G401 (cell line): ENCODE results near the gene FMO4. TPM values are rescaled to one million over a fixed set of nuclear protein-coding genes. Genes with fewer than 3 reads are reported as not detected.
"Not testable (repeated sequence)": the region's sequence is repeated elsewhere in the genome, so short reads cannot be mapped to it uniquely, and the experiment has no call there.

Source experiments
- DNase-seq: peaks from one replicate; pipeline ENCODE4 v3.0.0-alpha.2; 2015; ENCODE audit warnings: low spot score
- in situ Hi-C: cut with HindIII; loops from 2 replicates; pipeline ENCODE4 v1.10.0; 2016; ENCODE audit warnings: low sequenced_read_pairs, mixed read lengths
- total RNA-seq: library from RNA; depleted of rRNA; stranded (reverse); fragments of >200 nt; shearing (Covaris generic); gene quantifications from 2 replicates; pipeline ENCODE4 v1.2.3, GENCODE V29; 2014

Gene FMO4
- total RNA-seq, 1 experiment from 2014 or later: 7.4 TPM

GRCh38 chr1:171311771-171312558 is 2.0 kb upstream of the FMO4 start:
- no peak for DNase-seq
- in situ Hi-C loops: no loop called here

GRCh38 chr1:171313319-171313834 is 606 bp upstream of the FMO4 start:
- DNase-seq: no peak
- in situ Hi-C loops: no loop called here

- no peak for DNase-seq
- in situ Hi-C loops: no loop called here
Measured at GRCh38 chr1:171329251-171329650, 15.3 kb downstream of the FMO4 start.

GRCh38 chr1:171334024-171334640 is 20.1 kb downstream of the FMO4 start:
- DNase-seq: no peak
- in situ Hi-C loops: no loop called here

GRCh38 chr1:171335964-171336363 is 22.0 kb downstream of the FMO4 start:
- DNase-seq: no peak
- in situ Hi-C loops: no loop called here

GRCh38 chr1:171339345-171339744 is 25.4 kb downstream of the FMO4 start:
- DNase-seq, in situ Hi-C loops: not testable (repeated sequence)

- no peak for DNase-seq
- in situ Hi-C loops: no loop called here
Measured at GRCh38 chr1:171343727-171344472, 29.9 kb downstream of the FMO4 start.

GRCh38 chr1:171344473-171344820 is 30.5 kb downstream of the FMO4 start:
- in situ Hi-C loops: no loop called here
- no peak for DNase-seq

GRCh38 chr1:171345536-171345935 is 31.6 kb downstream of the FMO4 start:
- in situ Hi-C loops: no loop called here
- no peak for DNase-seq

- DNase-seq: no peak
- in situ Hi-C loops: no loop called here
Measured at GRCh38 chr1:171346881-171347280, 32.9 kb downstream of the FMO4 start.

GRCh38 chr1:171350594-171350993 is 36.6 kb downstream of the FMO4 start:
- DNase-seq: no peak
- in situ Hi-C loops: no loop called here

GRCh38 chr1:171351961-171352360 is 38.0 kb downstream of the FMO4 start:
- in situ Hi-C loops: no loop called here
- no peak for DNase-seq

- DNase-seq: no peak
- in situ Hi-C loops: no loop called here
Measured at GRCh38 chr1:171352554-171352953, 38.6 kb downstream of the FMO4 start.

- in situ Hi-C loops: no loop called here
- no peak for DNase-seq
Measured at GRCh38 chr1:171355727-171356126, 41.7 kb downstream of the FMO4 start.

- in situ Hi-C loops: no loop called here
Measured at GRCh38 chr1:171357179-171357578, 43.2 kb downstream of the FMO4 start.

GRCh38 chr1:171359355-171359648 is 45.3 kb downstream of the FMO4 start:
- not testable (repeated sequence) for DNase-seq

More at GRCh38 chr1:171357179-171357578, 43.2 kb downstream of the FMO4 start:
- DNase-seq: no peak

GRCh38 chr1:171359731-171360527 is 45.9 kb downstream of the FMO4 start:
- in situ Hi-C loops, DNase-seq: not testable (repeated sequence)

More at GRCh38 chr1:171359355-171359648, 45.3 kb downstream of the FMO4 start:
- in situ Hi-C loops: not testable (repeated sequence)

GRCh38 chr1:171366085-171366484 is 52.1 kb downstream of the FMO4 start:
- DNase-seq: no peak
- in situ Hi-C loops: no loop called here

GRCh38 chr1:171366816-171367215 is 52.8 kb downstream of the FMO4 start:
- in situ Hi-C loops: no loop called here
- DNase-seq: no peak
